Measurements from ENCODE around the gene TMBIM6. TPM values are rescaled to one million over a fixed set of nuclear protein-coding genes. Genes with fewer than 3 reads are reported as not detected.
"Not testable (repeated sequence)": the region's sequence is repeated elsewhere in the genome, so short reads cannot be mapped to it uniquely, and the experiment has no call there.

The TMBIM6 gene
- total RNA-seq, 1 donor from 2014 or later = 370 TPM

DNA sequence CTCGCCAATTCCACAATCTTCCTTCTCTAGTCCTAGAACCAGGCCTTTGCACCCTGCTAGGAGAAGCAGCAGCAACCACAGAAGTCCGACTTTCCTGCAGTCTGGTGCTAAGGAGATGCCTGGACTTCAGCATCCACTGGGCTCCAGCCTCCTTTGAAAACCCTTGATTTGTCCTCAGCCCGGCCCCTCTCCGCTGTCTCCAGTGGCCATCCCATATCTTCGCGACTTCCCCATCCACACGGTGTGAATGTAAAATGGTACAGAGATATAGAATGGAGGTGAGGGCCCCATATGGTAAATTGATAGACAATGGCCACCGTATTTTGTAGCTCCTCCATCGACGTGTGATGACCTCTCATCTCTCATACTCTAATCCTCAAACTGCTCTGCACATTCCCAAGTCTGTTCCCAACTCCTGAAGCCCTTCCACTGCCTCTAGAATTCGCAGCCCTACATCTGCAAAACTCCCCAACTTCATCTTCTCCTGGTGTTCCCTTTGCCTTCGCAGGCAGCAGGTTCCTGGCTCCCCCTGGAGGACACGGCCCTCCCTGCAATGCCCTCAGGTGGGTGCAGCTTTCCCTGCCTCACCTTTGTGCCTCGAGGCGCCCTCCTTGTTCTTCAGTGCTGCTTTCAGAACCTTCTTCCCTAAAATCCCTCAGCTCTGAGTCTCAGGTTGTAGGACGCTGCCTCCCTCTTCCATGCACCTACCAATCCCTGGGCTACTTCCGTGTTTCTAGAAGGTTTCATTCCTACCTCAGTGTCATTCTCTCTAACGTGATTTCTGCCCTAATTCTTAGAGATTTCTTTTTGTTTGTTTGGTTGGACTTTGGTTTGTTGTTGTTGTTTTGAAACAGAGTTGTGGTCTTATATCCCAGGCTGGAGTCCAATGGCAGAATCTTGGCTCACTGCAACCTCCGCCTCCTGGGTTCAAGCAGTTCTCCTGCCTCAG lies 36.7 kb downstream of the TMBIM6 start:
- H3K4me1 Mint-ChIP-seq = peaks cover 3% of the 10 kb centered on the region
- TF ChIP-seq, protein P1, sequence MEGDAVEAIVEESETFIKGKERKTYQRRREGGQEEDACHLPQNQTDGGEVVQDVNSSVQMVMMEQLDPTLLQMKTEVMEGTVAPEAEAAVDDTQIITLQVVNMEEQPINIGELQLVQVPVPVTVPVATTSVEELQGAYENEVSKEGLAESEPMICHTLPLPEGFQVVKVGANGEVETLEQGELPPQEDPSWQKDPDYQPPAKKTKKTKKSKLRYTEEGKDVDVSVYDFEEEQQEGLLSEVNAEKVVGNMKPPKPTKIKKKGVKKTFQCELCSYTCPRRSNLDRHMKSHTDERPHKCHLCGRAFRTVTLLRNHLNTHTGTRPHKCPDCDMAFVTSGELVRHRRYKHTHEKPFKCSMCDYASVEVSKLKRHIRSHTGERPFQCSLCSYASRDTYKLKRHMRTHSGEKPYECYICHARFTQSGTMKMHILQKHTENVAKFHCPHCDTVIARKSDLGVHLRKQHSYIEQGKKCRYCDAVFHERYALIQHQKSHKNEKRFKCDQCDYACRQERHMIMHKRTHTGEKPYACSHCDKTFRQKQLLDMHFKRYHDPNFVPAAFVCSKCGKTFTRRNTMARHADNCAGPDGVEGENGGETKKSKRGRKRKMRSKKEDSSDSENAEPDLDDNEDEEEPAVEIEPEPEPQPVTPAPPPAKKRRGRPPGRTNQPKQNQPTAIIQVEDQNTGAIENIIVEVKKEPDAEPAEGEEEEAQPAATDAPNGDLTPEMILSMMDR (conservative IDR thresholded peaks at IDR 0.05) = peak; percentile 73
- no peaks in the 10 kb centered on the region for H3K9me3 Mint-ChIP-seq
- H3K4me3 Mint-ChIP-seq = no peak overlapping the region
- H3K27me3 Mint-ChIP-seq (ENCODE audit: low read depth) = peaks cover 20% of the 10 kb centered on the region
- DNase-seq (ENCODE audit: low read depth, low spot score) = peak; percentile 57
- H3K27ac Mint-ChIP-seq (ENCODE audit: unreplicated experiment) = no peak overlapping the region
- no peaks in the 10 kb centered on the region for H3K36me3 Mint-ChIP-seq (ENCODE audit: low read depth)

DNA sequence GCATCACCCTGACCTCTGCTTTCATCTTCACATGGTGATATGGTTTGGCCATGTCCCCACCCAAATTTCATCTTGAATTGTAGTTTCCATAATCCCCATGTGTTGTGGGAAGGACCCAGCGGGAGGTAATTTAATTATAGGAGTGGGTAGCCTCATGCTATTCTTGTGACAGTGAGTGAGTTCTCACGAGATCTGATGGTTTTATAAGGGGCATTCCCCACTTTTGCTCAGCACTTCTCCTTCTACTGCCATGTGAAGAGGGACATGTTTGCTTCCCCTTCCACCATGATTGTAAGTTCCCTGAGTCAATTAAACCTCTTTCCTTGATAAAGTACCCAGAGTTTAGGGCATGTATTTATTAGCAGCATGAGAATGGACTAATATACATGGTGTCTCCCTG lies 38.2 kb downstream of the TMBIM6 start:
- TF ChIP-seq, protein P1 (conservative IDR thresholded peaks at IDR 0.05) = no peak
- Mint-ChIP-seq H3K4me1 (peaks cover 16% of the 10 kb centered on the region), H3K4me3 (no peak overlapping the region), H3K27ac (ENCODE audit: unreplicated experiment) (no peak overlapping the region), H3K36me3 (ENCODE audit: low read depth) (no peaks in the 10 kb centered on the region), H3K27me3 (ENCODE audit: low read depth) (peaks cover 30% of the 10 kb centered on the region), H3K9me3 (no peaks in the 10 kb centered on the region)
- DNase-seq (ENCODE audit: low read depth, low spot score) = no peak

DNA sequence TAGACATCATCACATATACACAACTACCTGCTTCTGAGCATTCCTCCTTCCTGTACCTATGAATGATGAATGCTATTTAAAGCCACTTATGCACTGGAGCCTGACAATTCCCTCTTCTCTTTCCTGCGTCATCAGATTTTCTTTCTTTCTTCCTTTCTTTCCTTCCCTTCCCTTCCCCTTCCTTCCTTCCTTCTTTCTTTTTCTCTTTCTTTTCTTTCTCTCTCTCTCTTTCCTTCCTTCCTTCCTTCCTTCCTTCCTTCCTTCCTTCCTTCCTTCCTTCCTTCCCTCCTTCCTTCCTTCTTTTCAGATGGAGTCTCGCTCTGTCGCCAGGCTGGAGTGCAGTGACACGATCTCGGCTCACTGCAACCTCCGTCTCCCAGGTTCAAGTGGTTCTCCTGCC lies 39.6 kb downstream of the TMBIM6 start:
- DNase-seq (ENCODE audit: low read depth, low spot score); H3K36me3 Mint-ChIP-seq (ENCODE audit: low read depth); H3K9me3 Mint-ChIP-seq; H3K27ac Mint-ChIP-seq (ENCODE audit: unreplicated experiment); H3K4me3 Mint-ChIP-seq: not testable (repeated sequence)
- Mint-ChIP-seq H3K4me1 (peaks cover 16% of the 10 kb centered on the region), H3K27me3 (ENCODE audit: low read depth) (peaks cover 30% of the 10 kb centered on the region)

DNA sequence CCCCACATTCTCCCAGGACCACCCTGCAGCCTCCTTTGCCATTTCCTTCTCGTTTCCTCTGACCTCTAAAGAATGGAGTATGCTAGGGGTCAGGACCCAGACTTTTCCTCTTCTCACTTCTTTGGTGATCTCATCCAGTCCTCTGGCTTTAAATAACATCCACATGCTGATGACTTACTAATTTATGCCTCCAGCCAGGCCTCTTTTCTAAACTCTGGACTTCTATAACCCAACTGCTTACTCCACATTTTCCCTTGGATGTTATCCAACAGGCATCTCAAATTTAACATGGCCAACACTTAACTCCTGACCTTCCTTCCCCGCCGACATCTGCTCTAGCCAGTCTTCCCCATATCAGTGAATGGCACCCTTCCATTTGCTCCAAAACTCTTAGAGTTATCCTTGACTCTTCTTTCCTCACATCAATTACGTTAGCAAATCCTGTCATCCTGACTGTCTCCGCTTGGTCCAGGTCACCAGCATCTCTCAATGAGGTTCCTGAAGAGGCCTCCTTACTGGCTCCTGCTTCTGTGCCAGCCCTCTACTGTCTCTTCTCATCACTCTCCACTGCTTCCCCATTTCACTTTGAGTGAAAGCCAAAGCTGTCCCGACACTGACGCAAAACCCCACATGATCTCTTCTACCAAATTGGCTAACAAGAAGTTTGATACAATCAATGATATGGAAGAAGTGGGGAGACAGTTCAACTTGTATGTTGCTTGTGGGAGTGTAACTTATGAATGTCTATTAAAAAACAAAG lies 42.7 kb downstream of the TMBIM6 start:
- TF ChIP-seq, protein P1 (conservative IDR thresholded peaks at IDR 0.05) = no peak
- Mint-ChIP-seq H3K4me1 (peaks cover 13% of the 10 kb centered on the region), H3K27me3 (ENCODE audit: low read depth) (peaks cover 27% of the 10 kb centered on the region), H3K27ac (ENCODE audit: unreplicated experiment) (peak overlapping the region; percentile 10), H3K4me3 (no peak overlapping the region), H3K9me3 (peaks cover 5% of the 10 kb centered on the region), H3K36me3 (ENCODE audit: low read depth) (peaks cover 5% of the 10 kb centered on the region)
- DNase-seq (ENCODE audit: low read depth, low spot score) = no peak

DNA sequence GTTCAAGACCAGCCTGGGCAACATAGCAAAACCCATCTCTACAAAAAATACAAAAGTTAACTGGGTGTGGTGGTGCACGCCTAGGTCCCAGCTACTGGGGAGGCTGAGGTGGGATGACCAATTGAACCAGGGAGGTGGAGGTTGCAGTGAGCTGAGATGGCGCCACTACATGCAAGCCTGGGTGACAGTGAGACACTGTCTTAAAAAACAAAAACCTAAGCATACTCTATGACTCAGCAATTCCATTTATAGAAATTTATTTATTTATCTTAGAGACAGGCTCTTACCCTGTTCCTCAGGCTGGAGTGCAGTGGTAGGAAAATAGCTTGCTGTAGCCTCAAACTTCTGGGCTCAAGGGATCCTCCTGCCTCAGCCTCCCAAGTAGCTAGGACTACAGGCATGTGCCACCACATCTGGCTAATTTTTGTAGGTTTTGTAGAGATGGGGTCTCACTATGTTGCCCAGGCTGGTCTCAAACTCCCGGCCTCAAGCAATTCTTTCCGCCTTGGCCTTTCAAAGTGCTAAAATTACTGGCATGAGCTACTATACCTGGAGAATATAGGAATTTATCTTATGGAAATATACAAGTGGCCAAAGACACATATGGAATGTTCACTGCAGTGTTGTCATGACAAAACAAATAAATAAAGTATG lies 43.5 kb downstream of the TMBIM6 start:
- no peak for DNase-seq (ENCODE audit: low read depth, low spot score)
- Mint-ChIP-seq H3K27me3 (ENCODE audit: low read depth) (peaks cover 20% of the 10 kb centered on the region), H3K4me1 (peaks cover 13% of the 10 kb centered on the region), H3K36me3 (ENCODE audit: low read depth) (peaks cover 5% of the 10 kb centered on the region), H3K9me3 (peaks cover 5% of the 10 kb centered on the region), H3K27ac (ENCODE audit: unreplicated experiment) (no peak overlapping the region), H3K4me3 (no peak overlapping the region)
- TF ChIP-seq, protein P1 (conservative IDR thresholded peaks at IDR 0.05) = no peak

Measured in neural crest cell (in vitro differentiated cells).